ENCODE measurements around the gene CDH19.

The CDH19 gene

GRCh38 chr18:66616523-66616983 is 12.7 kb upstream of the CDH19 start:
- TF ChIP-seq CTCF (IDR thresholded peaks at IDR 0.05; ENCODE audit: borderline replicate concordance, control extremely low read depth, extremely low read depth, insufficient read depth, missing control alignments), result peak; percentile 15
- DNase-seq (ENCODE audit: low spot score), result no peak
- in situ Hi-C loops (cut with MboI; ENCODE audit: low sequenced_read_pairs, unreplicated experiment), result no loop called here

- in situ Hi-C loops (cut with MboI; ENCODE audit: low sequenced_read_pairs, unreplicated experiment), result no loop called here
- no peak for DNase-seq (ENCODE audit: low spot score)
- no peak for TF ChIP-seq CTCF (IDR thresholded peaks at IDR 0.05; ENCODE audit: borderline replicate concordance, control extremely low read depth, extremely low read depth, insufficient read depth, missing control alignments)
Measured at GRCh38 chr18:66615176-66615575, 11.3 kb upstream of the CDH19 start.

GRCh38 chr18:66607632-66608031 is 3.7 kb upstream of the CDH19 start:
- in situ Hi-C loops (cut with MboI; ENCODE audit: low sequenced_read_pairs, unreplicated experiment), result no loop called here
- TF ChIP-seq CTCF (IDR thresholded peaks at IDR 0.05; ENCODE audit: borderline replicate concordance, control extremely low read depth, extremely low read depth, insufficient read depth, missing control alignments), result no peak
- DNase-seq (ENCODE audit: low spot score), result no peak

GRCh38 chr18:66601649-66602048 is 2.2 kb downstream of the CDH19 start:
- in situ Hi-C loops (cut with MboI; ENCODE audit: low sequenced_read_pairs, unreplicated experiment), result no loop called here
- no peak for TF ChIP-seq CTCF (IDR thresholded peaks at IDR 0.05; ENCODE audit: borderline replicate concordance, control extremely low read depth, extremely low read depth, insufficient read depth, missing control alignments)

GRCh38 chr18:66599190-66599589 is 4.7 kb downstream of the CDH19 start:
- in situ Hi-C loops (cut with MboI; ENCODE audit: low sequenced_read_pairs, unreplicated experiment), result no loop called here
- TF ChIP-seq CTCF (IDR thresholded peaks at IDR 0.05; ENCODE audit: borderline replicate concordance, control extremely low read depth, extremely low read depth, insufficient read depth, missing control alignments), result no peak
- DNase-seq (ENCODE audit: low spot score), result no peak

More at GRCh38 chr18:66601649-66602048, 2.2 kb downstream of the CDH19 start:
- DNase-seq (ENCODE audit: low spot score), result no peak

- in situ Hi-C loops (cut with MboI; ENCODE audit: low sequenced_read_pairs, unreplicated experiment), result no loop called here
- no peak for TF ChIP-seq CTCF (IDR thresholded peaks at IDR 0.05; ENCODE audit: borderline replicate concordance, control extremely low read depth, extremely low read depth, insufficient read depth, missing control alignments)
- DNase-seq (ENCODE audit: low spot score), result no peak
Measured at GRCh38 chr18:66587430-66587829, 16.5 kb downstream of the CDH19 start.

- DNase-seq (ENCODE audit: low spot score), result no peak
- no peak for TF ChIP-seq CTCF (IDR thresholded peaks at IDR 0.05; ENCODE audit: borderline replicate concordance, control extremely low read depth, extremely low read depth, insufficient read depth, missing control alignments)
- in situ Hi-C loops (cut with MboI; ENCODE audit: low sequenced_read_pairs, unreplicated experiment), result no loop called here
Measured at GRCh38 chr18:66582211-66582610, 21.7 kb downstream of the CDH19 start.
